BLaER1 treated with 17β-estradiol and CSF1 and Interleukin-3, amounts not matched to agents 10 nM and 100 nM (cell line): Measurements from ENCODE around the gene C1orf87.

ENCODE experiments used
- H3K27ac ChIP-seq, 11 experiments: shearing (Covaris generic); formaldehyde crosslinking; 2 replicates each; pipeline ENCODE4 v1.8.1; 2022
- H3K27me3 ChIP-seq, 11 experiments: shearing (Covaris generic); formaldehyde crosslinking; 2 replicates each; pipeline ENCODE4 v1.8.1; 2022
- H3K36me3 ChIP-seq, 11 experiments: shearing (Covaris generic); formaldehyde crosslinking; 2 replicates each; pipeline ENCODE4 v1.8.1; 2022
- H3K4me1 ChIP-seq, 10 experiments: shearing (Covaris generic); formaldehyde crosslinking; 2 replicates each; pipeline ENCODE4 v1.8.1; 2022
- H3K4me2 ChIP-seq, 11 experiments: shearing (Covaris generic); formaldehyde crosslinking; 2 replicates each; pipeline ENCODE4 v1.8.1; 2022
- H3K4me3 ChIP-seq, 10 experiments: shearing (Covaris generic); formaldehyde crosslinking; 2 replicates each; pipeline ENCODE4 v1.8.1; 2022
- H3K9ac ChIP-seq, 11 experiments: shearing (Covaris generic); formaldehyde crosslinking; 2 replicates each; pipeline ENCODE4 v1.8.1; 2022
- H3K9me3 ChIP-seq, 11 experiments: shearing (Covaris generic); formaldehyde crosslinking; replicated peaks in 1 of 11; 2 replicates each; pipeline ENCODE4 v1.8.1; 2022
- H4K20me1 ChIP-seq, 11 experiments: shearing (Covaris generic); formaldehyde crosslinking; 2 replicates each; pipeline ENCODE4 v1.8.1; 2022
- Cebpa-rat ChIP-seq, 11 experiments: shearing (Covaris generic); IDR thresholded peaks; 2 replicates each; pipeline ENCODE4 v1.8.1; 2022

The C1orf87 gene

GRCh38 chr1:60017508-60018205 lies 55.9 kb downstream of the C1orf87 start:
- no peak overlapping the region for H3K4me3 ChIP-seq
- no peaks in the 10 kb centered on the region for H3K27me3 ChIP-seq
- no peak overlapping the region for H3K27ac ChIP-seq
- no peaks in the 10 kb centered on the region for H3K36me3 ChIP-seq
- no peaks in the 10 kb centered on the region for H3K4me1 ChIP-seq
- no peak for TF ChIP-seq Cebpa-rat (IDR thresholded peaks at IDR 0.05)
- no peaks in the 10 kb centered on the region for H4K20me1 ChIP-seq
- no peak overlapping the region for H3K4me2 ChIP-seq
- no peak overlapping the region for H3K9ac ChIP-seq
- H3K9me3 ChIP-seq: peaks cover 0 to 5% (median 0%) of the 10 kb centered on the region in 11 experiments; a peak in 1 of 22 replicates

GRCh38 chr1:60010690-60011089 lies 62.9 kb downstream of the C1orf87 start:
- Histone ChIP-seq H3K36me3 (no peaks in the 10 kb centered on the region), H3K4me2 (no peak overlapping the region), H3K9ac (no peak overlapping the region), H3K9me3 (peaks cover 0 to 5% (median 0%) of the 10 kb centered on the region in 11 experiments; a peak in 1 of 22 replicates), H3K27me3 (no peaks in the 10 kb centered on the region), H3K4me3 (no peak overlapping the region), H3K4me1 (no peaks in the 10 kb centered on the region), H3K27ac (no peak overlapping the region), H4K20me1 (no peaks in the 10 kb centered on the region)
- TF ChIP-seq Cebpa-rat (IDR thresholded peaks at IDR 0.05): no peak

GRCh38 chr1:60008500-60008899 lies 65.1 kb downstream of the C1orf87 start:
- Histone ChIP-seq H3K27ac (no peak overlapping the region), H3K27me3 (no peaks in the 10 kb centered on the region), H3K9ac (no peak overlapping the region), H3K36me3 (no peaks in the 10 kb centered on the region), H3K9me3 (no peaks in the 10 kb centered on the region), H3K4me2 (no peak overlapping the region), H3K4me1 (no peaks in the 10 kb centered on the region), H4K20me1 (no peaks in the 10 kb centered on the region), H3K4me3 (no peak overlapping the region)
- no peak for TF ChIP-seq Cebpa-rat (IDR thresholded peaks at IDR 0.05)

GRCh38 chr1:60000625-60001024 lies 72.9 kb downstream of the C1orf87 start:
- no peak for TF ChIP-seq Cebpa-rat (IDR thresholded peaks at IDR 0.05)
- Histone ChIP-seq H3K9ac (no peak overlapping the region), H4K20me1 (no peaks in the 10 kb centered on the region), H3K36me3 (no peaks in the 10 kb centered on the region), H3K27ac (no peak overlapping the region), H3K9me3 (no peaks in the 10 kb centered on the region; a peak in 1 of 22 replicates), H3K4me3 (no peak overlapping the region), H3K4me1 (no peaks in the 10 kb centered on the region), H3K27me3 (no peaks in the 10 kb centered on the region), H3K4me2 (no peak overlapping the region)

GRCh38 chr1:59999746-60000145 lies 73.8 kb downstream of the C1orf87 start:
- no peak overlapping the region for H3K27ac ChIP-seq
- no peak overlapping the region for H3K9ac ChIP-seq
- no peak for TF ChIP-seq Cebpa-rat (IDR thresholded peaks at IDR 0.05)
- no peaks in the 10 kb centered on the region for H3K4me1 ChIP-seq
- H3K9me3 ChIP-seq: no peaks in the 10 kb centered on the region; a peak in 1 of 22 replicates
- H4K20me1 ChIP-seq: no peaks in the 10 kb centered on the region
- no peak overlapping the region for H3K4me3 ChIP-seq
- no peaks in the 10 kb centered on the region for H3K27me3 ChIP-seq
- no peak overlapping the region for H3K4me2 ChIP-seq
- no peaks in the 10 kb centered on the region for H3K36me3 ChIP-seq

GRCh38 chr1:59999006-59999405 lies 74.6 kb downstream of the C1orf87 start:
- no peak overlapping the region for H3K9ac ChIP-seq

GRCh38 chr1:59997479-59998115 lies 76.0 kb downstream of the C1orf87 start:
- no peaks in the 10 kb centered on the region for H3K36me3 ChIP-seq
- no peaks in the 10 kb centered on the region for H3K27me3 ChIP-seq
- H3K9ac ChIP-seq: no peak overlapping the region
- H3K9me3 ChIP-seq: no peaks in the 10 kb centered on the region; a peak in 1 of 22 replicates
- no peak overlapping the region for H3K27ac ChIP-seq
- no peaks in the 10 kb centered on the region for H3K4me1 ChIP-seq
- TF ChIP-seq Cebpa-rat (IDR thresholded peaks at IDR 0.05): no peak
- no peak overlapping the region for H3K4me3 ChIP-seq
- H3K4me2 ChIP-seq: no peak overlapping the region
- no peaks in the 10 kb centered on the region for H4K20me1 ChIP-seq

More at GRCh38 chr1:59999006-59999405, 74.6 kb downstream of the C1orf87 start:
- no peaks in the 10 kb centered on the region for H4K20me1 ChIP-seq
- no peaks in the 10 kb centered on the region; a peak in 1 of 22 replicates for H3K9me3 ChIP-seq
- no peaks in the 10 kb centered on the region for H3K4me1 ChIP-seq
- no peak overlapping the region for H3K27ac ChIP-seq
- no peaks in the 10 kb centered on the region for H3K36me3 ChIP-seq
- no peak overlapping the region for H3K4me3 ChIP-seq
- H3K27me3 ChIP-seq: no peaks in the 10 kb centered on the region
- no peak overlapping the region for H3K4me2 ChIP-seq
- no peak for TF ChIP-seq Cebpa-rat (IDR thresholded peaks at IDR 0.05)

- no peak for TF ChIP-seq Cebpa-rat (IDR thresholded peaks at IDR 0.05)
- Histone ChIP-seq H3K4me3 (no peak overlapping the region), H3K9me3 (no peaks in the 10 kb centered on the region), H3K27ac (no peak overlapping the region), H3K4me2 (no peak overlapping the region), H4K20me1 (no peaks in the 10 kb centered on the region), H3K27me3 (no peaks in the 10 kb centered on the region), H3K36me3 (no peaks in the 10 kb centered on the region), H3K4me1 (no peaks in the 10 kb centered on the region), H3K9ac (no peak overlapping the region)
Measured at GRCh38 chr1:59994302-59995198, 79.0 kb downstream of the C1orf87 start.

GRCh38 chr1:59992040-59992820 lies 81.3 kb downstream of the C1orf87 start:
- no peaks in the 10 kb centered on the region for H3K9me3 ChIP-seq
- no peak overlapping the region for H3K4me3 ChIP-seq
- H3K27ac ChIP-seq: no peak overlapping the region
- no peak for TF ChIP-seq Cebpa-rat (IDR thresholded peaks at IDR 0.05)
- H3K36me3 ChIP-seq: no peaks in the 10 kb centered on the region
- no peak overlapping the region for H3K9ac ChIP-seq
- H3K4me2 ChIP-seq: no peak overlapping the region
- no peaks in the 10 kb centered on the region for H4K20me1 ChIP-seq
- H3K4me1 ChIP-seq: no peaks in the 10 kb centered on the region
- H3K27me3 ChIP-seq: no peaks in the 10 kb centered on the region
